HL-60/S4 treated with retinoic acid at 250 ng/mL for 4 days and 3 days (cell line): ENCODE data around the gene PGLYRP3.
"Not testable (repeated sequence)": the region's sequence is repeated elsewhere in the genome, so short reads cannot be mapped to it uniquely, and the experiment has no call there.

ENCODE experiments used
- in situ Hi-C: fragments of 300-500 bp; cut with MboI; formaldehyde crosslinking; loops from 2 replicates; pipeline ENCODE4 v1.7.0; 2022; ENCODE audit warnings: low sequenced_read_pairs

PGLYRP3 gene

GRCh38 chr1:153322568-153322967, 9.8 kb upstream of the PGLYRP3 start:
- in situ Hi-C loops, result no loop called here

- in situ Hi-C loops, result not testable (repeated sequence)
Observed at GRCh38 chr1:153318145-153318544, 5.4 kb upstream of the PGLYRP3 start.

- in situ Hi-C loops, result not testable (repeated sequence)
Observed at GRCh38 chr1:153316013-153316412, 3.3 kb upstream of the PGLYRP3 start.

- in situ Hi-C loops, result not testable (repeated sequence)
Observed at GRCh38 chr1:153314388-153314787, 1.6 kb upstream of the PGLYRP3 start.

GRCh38 chr1:153313288-153313687, 536 bp upstream of the PGLYRP3 start:
- in situ Hi-C loops, result no loop called here

- in situ Hi-C loops, result no loop called here
Observed at GRCh38 chr1:153310526-153310925, 2.2 kb downstream of the PGLYRP3 start.

- in situ Hi-C loops, result no loop called here
Observed at GRCh38 chr1:153309441-153309840, 3.3 kb downstream of the PGLYRP3 start.

- in situ Hi-C loops, result no loop called here
Observed at GRCh38 chr1:153308540-153308939, 4.2 kb downstream of the PGLYRP3 start.

GRCh38 chr1:153307221-153307600, 5.5 kb downstream of the PGLYRP3 start:
- in situ Hi-C loops, result no loop called here

GRCh38 chr1:153306303-153307220, 6.2 kb downstream of the PGLYRP3 start:
- in situ Hi-C loops, result no loop called here

GRCh38 chr1:153305682-153306081, 7.1 kb downstream of the PGLYRP3 start:
- in situ Hi-C loops, result no loop called here

- in situ Hi-C loops, result no loop called here
Observed at GRCh38 chr1:153302308-153302707, 10.4 kb downstream of the PGLYRP3 start.

- in situ Hi-C loops, result no loop called here
Observed at GRCh38 chr1:153293851-153294250, 18.9 kb downstream of the PGLYRP3 start.

GRCh38 chr1:153293480-153293775, 19.3 kb downstream of the PGLYRP3 start:
- in situ Hi-C loops, result no loop called here

GRCh38 chr1:153292740-153293479, 19.8 kb downstream of the PGLYRP3 start:
- in situ Hi-C loops, result no loop called here

- in situ Hi-C loops, result no loop called here
Observed at GRCh38 chr1:153292185-153292584, 20.6 kb downstream of the PGLYRP3 start.

- in situ Hi-C loops, result no loop called here
Observed at GRCh38 chr1:153291514-153291913, 21.2 kb downstream of the PGLYRP3 start.

- in situ Hi-C loops, result no loop called here
Observed at GRCh38 chr1:153288634-153289275, 24.0 kb downstream of the PGLYRP3 start.

- in situ Hi-C loops, result no loop called here
Observed at GRCh38 chr1:153277852-153278251, 34.9 kb downstream of the PGLYRP3 start.

GRCh38 chr1:153272186-153272585, 40.6 kb downstream of the PGLYRP3 start:
- in situ Hi-C loops, result no loop called here

- in situ Hi-C loops, result no loop called here
Observed at GRCh38 chr1:153271711-153272110, 41.0 kb downstream of the PGLYRP3 start.

- in situ Hi-C loops, result no loop called here
Observed at GRCh38 chr1:153265457-153265856, 47.3 kb downstream of the PGLYRP3 start.
